Myocyte (in vitro differentiated cells): ENCODE results near the gene KCNN1. TPM values are rescaled to one million over a fixed set of nuclear protein-coding genes. Genes with fewer than 3 reads are reported as not detected.
A peak's percentile ranks its signal among the peaks of the same experiment; 100 is the strongest.
"Not testable (repeated sequence)": the region's sequence is repeated elsewhere in the genome, so short reads cannot be mapped to it uniquely, and the experiment has no call there.

ENCODE experiments used
- DNase-seq: peaks from one replicate; pipeline ENCODE4 v3.0.0-alpha.2; 2012; ENCODE audit warnings: low read depth
- total RNA-seq: library from RNA; depleted of rRNA; stranded (reverse); fragments of >200 nt; gene quantifications from 2 replicates; pipeline ENCODE4 v1.2.3, GENCODE V29; 2014

The KCNN1 gene
- total RNA-seq, 1 donor from 2014 or later, result not detected

- no peak for DNase-seq
These were observed 547 bp downstream of the KCNN1 start for GRCh38 chr19:17967257-17968051.

- no peak for DNase-seq
These were observed 1.5 kb downstream of the KCNN1 start for GRCh38 chr19:17968362-17968761.

- no peak for DNase-seq
These were observed 2.3 kb downstream of the KCNN1 start for GRCh38 chr19:17969096-17969792.

- DNase-seq, result no peak
These were observed 5.3 kb downstream of the KCNN1 start for GRCh38 chr19:17972230-17972629.

GRCh38 chr19:17973759-17974158, 6.9 kb downstream of the KCNN1 start:
- DNase-seq, result no peak

- no peak for DNase-seq
These were observed 7.6 kb downstream of the KCNN1 start for GRCh38 chr19:17974551-17974950.

GRCh38 chr19:17975032-17975431, 8.1 kb downstream of the KCNN1 start:
- DNase-seq, result no peak

GRCh38 chr19:17977021-17977420, 10.1 kb downstream of the KCNN1 start:
- DNase-seq, result no peak

- DNase-seq, result no peak
These were observed 10.6 kb downstream of the KCNN1 start for GRCh38 chr19:17977488-17977887.

GRCh38 chr19:17981611-17982010, 14.7 kb downstream of the KCNN1 start:
- no peak for DNase-seq

GRCh38 chr19:17982430-17982829, 15.5 kb downstream of the KCNN1 start:
- DNase-seq, result no peak

GRCh38 chr19:17985037-17985818, 18.3 kb downstream of the KCNN1 start:
- DNase-seq, result no peak

- not testable (repeated sequence) for DNase-seq
These were observed 19.7 kb downstream of the KCNN1 start for GRCh38 chr19:17986569-17986968.

- DNase-seq, result no peak
These were observed 21.3 kb downstream of the KCNN1 start for GRCh38 chr19:17988161-17988560.

- no peak for DNase-seq
These were observed 22.7 kb downstream of the KCNN1 start for GRCh38 chr19:17989425-17990094.

- DNase-seq, result no peak
These were observed 26.3 kb downstream of the KCNN1 start for GRCh38 chr19:17993076-17993813.

- peak; percentile 79 for DNase-seq
These were observed 30.0 kb downstream of the KCNN1 start for GRCh38 chr19:17996826-17997316.

- DNase-seq, result peak; percentile 22
These were observed 31.3 kb downstream of the KCNN1 start for GRCh38 chr19:17997969-17998826.

- DNase-seq, result no peak
These were observed 31.9 kb downstream of the KCNN1 start for GRCh38 chr19:17998827-17999150.
